ENCODE data around the gene LY6G6C.

Gene LY6G6C

DNA sequence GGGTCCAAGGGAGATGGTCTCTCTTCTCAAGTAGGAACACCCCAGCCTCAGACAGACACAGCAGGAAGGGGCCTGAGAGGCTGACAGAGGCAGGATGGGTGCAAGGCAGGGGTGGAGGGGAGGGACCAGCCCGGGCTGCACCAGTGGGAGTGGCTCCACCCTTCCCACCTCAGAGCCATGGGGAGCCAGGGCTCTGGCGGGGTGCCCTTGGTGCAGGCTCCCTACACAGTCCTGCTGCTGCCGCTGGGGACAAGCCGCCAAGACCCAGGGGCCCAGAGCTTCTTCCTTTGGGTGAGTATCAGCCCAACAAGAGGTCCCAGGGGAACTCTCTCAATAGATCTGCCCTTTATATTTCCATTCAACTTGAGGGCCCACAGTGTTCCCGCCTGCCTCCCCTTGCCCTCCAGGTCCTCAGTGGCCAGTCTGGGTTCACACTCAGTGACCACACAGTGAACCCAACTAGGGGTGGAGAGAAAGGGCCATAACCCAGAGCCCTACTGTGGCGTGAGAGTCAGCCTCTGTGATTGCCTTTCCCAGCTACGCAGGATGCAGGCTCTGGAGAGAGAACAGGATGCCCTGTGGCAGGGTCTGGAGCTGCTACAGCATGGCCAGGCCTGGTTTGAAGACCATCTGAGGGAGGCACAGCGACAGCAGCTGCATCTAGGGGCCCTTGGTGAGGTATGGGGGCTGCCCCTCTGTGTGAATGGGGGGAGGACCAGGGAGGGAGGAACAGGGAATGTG, 41.5 kb upstream of the LY6G6C start:
- TF ChIP-seq, protein P1, sequence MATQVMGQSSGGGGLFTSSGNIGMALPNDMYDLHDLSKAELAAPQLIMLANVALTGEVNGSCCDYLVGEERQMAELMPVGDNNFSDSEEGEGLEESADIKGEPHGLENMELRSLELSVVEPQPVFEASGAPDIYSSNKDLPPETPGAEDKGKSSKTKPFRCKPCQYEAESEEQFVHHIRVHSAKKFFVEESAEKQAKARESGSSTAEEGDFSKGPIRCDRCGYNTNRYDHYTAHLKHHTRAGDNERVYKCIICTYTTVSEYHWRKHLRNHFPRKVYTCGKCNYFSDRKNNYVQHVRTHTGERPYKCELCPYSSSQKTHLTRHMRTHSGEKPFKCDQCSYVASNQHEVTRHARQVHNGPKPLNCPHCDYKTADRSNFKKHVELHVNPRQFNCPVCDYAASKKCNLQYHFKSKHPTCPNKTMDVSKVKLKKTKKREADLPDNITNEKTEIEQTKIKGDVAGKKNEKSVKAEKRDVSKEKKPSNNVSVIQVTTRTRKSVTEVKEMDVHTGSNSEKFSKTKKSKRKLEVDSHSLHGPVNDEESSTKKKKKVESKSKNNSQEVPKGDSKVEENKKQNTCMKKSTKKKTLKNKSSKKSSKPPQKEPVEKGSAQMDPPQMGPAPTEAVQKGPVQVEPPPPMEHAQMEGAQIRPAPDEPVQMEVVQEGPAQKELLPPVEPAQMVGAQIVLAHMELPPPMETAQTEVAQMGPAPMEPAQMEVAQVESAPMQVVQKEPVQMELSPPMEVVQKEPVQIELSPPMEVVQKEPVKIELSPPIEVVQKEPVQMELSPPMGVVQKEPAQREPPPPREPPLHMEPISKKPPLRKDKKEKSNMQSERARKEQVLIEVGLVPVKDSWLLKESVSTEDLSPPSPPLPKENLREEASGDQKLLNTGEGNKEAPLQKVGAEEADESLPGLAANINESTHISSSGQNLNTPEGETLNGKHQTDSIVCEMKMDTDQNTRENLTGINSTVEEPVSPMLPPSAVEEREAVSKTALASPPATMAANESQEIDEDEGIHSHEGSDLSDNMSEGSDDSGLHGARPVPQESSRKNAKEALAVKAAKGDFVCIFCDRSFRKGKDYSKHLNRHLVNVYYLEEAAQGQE (IDR thresholded peaks at IDR 0.05; ENCODE audit: insufficient replicate concordance, low read depth), result no peak
- no peak for TF ChIP-seq GABPA (IDR thresholded peaks at IDR 0.05; ENCODE audit: low read depth)
- no peak for TF ChIP-seq POLR2AphosphoS5 (IDR thresholded peaks at IDR 0.05; ENCODE audit: low read depth)
- TF ChIP-seq, protein P2, sequence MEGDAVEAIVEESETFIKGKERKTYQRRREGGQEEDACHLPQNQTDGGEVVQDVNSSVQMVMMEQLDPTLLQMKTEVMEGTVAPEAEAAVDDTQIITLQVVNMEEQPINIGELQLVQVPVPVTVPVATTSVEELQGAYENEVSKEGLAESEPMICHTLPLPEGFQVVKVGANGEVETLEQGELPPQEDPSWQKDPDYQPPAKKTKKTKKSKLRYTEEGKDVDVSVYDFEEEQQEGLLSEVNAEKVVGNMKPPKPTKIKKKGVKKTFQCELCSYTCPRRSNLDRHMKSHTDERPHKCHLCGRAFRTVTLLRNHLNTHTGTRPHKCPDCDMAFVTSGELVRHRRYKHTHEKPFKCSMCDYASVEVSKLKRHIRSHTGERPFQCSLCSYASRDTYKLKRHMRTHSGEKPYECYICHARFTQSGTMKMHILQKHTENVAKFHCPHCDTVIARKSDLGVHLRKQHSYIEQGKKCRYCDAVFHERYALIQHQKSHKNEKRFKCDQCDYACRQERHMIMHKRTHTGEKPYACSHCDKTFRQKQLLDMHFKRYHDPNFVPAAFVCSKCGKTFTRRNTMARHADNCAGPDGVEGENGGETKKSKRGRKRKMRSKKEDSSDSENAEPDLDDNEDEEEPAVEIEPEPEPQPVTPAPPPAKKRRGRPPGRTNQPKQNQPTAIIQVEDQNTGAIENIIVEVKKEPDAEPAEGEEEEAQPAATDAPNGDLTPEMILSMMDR (IDR thresholded peaks at IDR 0.05; ENCODE audit: insufficient read depth, low read length), result no peak
- TF ChIP-seq SPI1 (IDR thresholded peaks at IDR 0.05; ENCODE audit: borderline replicate concordance, low read depth), result no peak
- H3K27ac ChIP-seq (replicated peaks), result no peak overlapping the region
- DNase-seq (ENCODE audit: low read depth in 1 of 2, low spot score in 1 of 2), result no peak

DNA sequence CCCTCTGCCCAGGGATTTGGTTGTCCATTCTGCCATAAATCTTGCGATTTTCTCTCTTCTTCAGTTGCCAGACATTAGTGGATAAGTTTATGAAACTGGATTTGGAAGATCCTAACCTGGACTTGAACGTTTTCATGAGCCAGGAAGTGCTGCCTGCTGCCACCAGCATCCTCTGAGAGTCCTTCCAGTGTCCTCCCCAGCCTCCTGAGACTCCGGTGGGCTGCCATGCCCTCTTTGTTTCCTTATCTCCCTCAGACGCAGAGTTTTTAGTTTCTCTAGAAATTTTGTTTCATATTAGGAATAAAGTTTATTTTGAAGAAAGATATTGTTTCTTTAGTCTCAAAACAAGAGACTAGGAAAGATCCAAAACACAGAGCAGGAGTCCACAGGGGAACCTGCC, 40.8 kb upstream of the LY6G6C start, which contains the start of gene SAPCD1:
TSS of gene SAPCD1 (plus strand) at position 301 of the 400 bp plus-strand sequence. CDS start 399 bp downstream, outside the sequence.
- no peak for TF ChIP-seq POLR2AphosphoS5 (IDR thresholded peaks at IDR 0.05; ENCODE audit: low read depth)
- TF ChIP-seq, protein P1 (IDR thresholded peaks at IDR 0.05; ENCODE audit: insufficient replicate concordance, low read depth), result no peak
- TF ChIP-seq, protein P2 (IDR thresholded peaks at IDR 0.05; ENCODE audit: insufficient read depth, low read length), result no peak
- no peak for TF ChIP-seq SPI1 (IDR thresholded peaks at IDR 0.05; ENCODE audit: borderline replicate concordance, low read depth)
- no peak for TF ChIP-seq GABPA (IDR thresholded peaks at IDR 0.05; ENCODE audit: low read depth)
- no peaks in the 10 kb centered on the region for H3K27me3 ChIP-seq (ENCODE audit: insufficient read depth, poor library complexity, severe bottlenecking)
- H3K4me3 ChIP-seq (replicated peaks; ENCODE audit: insufficient read depth, low read length), result no peak within 1 kb of the TSS
- DNase-seq (ENCODE audit: low read depth in 1 of 2, low spot score in 1 of 2), result no peak
- no peak within 1 kb of the TSS for H3K27ac ChIP-seq (replicated peaks)

More for the DNA sequence above, 41.5 kb upstream of the LY6G6C start:
- Histone ChIP-seq H3K4me3 (replicated peaks; ENCODE audit: insufficient read depth, low read length) (no peak overlapping the region), H3K27me3 (ENCODE audit: insufficient read depth, poor library complexity, severe bottlenecking) (no peaks in the 10 kb centered on the region)

DNA sequence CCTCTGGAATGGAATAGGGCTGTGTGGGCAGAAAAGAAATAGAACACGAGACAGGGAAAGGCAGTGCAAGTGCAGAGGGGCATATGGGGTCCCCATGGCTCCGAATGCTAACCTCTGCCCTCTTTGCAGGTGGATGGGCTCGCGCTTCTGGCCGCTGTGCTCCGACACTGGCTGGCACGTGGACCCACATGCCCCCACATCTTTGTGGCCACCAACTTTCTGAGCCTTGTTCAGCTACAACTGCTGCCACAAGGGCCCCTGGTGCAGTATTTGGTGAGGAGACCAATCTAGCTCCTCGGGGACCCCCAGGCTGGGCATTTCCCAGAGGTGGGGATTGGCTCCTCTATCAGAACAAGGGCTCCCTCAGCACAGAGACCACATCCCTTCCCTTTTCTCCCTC, 39.8 kb upstream of the LY6G6C start:
- no peaks in the 10 kb centered on the region for H3K27me3 ChIP-seq (ENCODE audit: insufficient read depth, poor library complexity, severe bottlenecking)
- no peak overlapping the region for H3K27ac ChIP-seq (replicated peaks)
- no peak overlapping the region for H3K4me3 ChIP-seq (replicated peaks; ENCODE audit: insufficient read depth, low read length)
- no peak for DNase-seq (ENCODE audit: low read depth in 1 of 2, low spot score in 1 of 2)
- TF ChIP-seq POLR2AphosphoS5 (IDR thresholded peaks at IDR 0.05; ENCODE audit: low read depth) (no peak), GABPA (IDR thresholded peaks at IDR 0.05; ENCODE audit: low read depth) (no peak), SPI1 (IDR thresholded peaks at IDR 0.05; ENCODE audit: borderline replicate concordance, low read depth) (no peak)
- TF ChIP-seq, protein P1 (IDR thresholded peaks at IDR 0.05; ENCODE audit: insufficient replicate concordance, low read depth), result no peak
- TF ChIP-seq, protein P2 (IDR thresholded peaks at IDR 0.05; ENCODE audit: insufficient read depth, low read length), result no peak
